K562 (cell line): Measurements from ENCODE around the gene DDOST. TPM values are rescaled to one million over a fixed set of nuclear protein-coding genes. Genes with fewer than 3 reads are reported as not detected.
A peak's percentile ranks its signal among the peaks of the same experiment; 100 is the strongest.

Experiments used
- ATAC-seq: fragments of 200-7000 bp; cut with Tn5 transposase; 3 replicates; pipeline ENCODE4 v1.9.1; 2020; ENCODE audit warnings: moderate library complexity
- BruUV-seq: library from RNA; stranded (reverse); fragments of 400-500 nt; replicated peaks from 2 replicates; lab custom pipeline; 2021; lab: Mats Ljungman, UMichigan
- CTCF ChIA-PET: fragments of 300-600 bp; formaldehyde crosslinking; extraction: SDS; loops from one replicate; lab custom pipeline; 2021; ENCODE audit warnings: low intra/inter-chr PET ratio; lab: Yijun Ruan, JAX
- POLR2A ChIA-PET: fragments of 300-600, 350-650 bp; sonication (Branson Sonifier 250); formaldehyde crosslinking; extraction: SDS; loops from one replicate; lab custom pipeline; 2021; ENCODE audit warnings: antibody characterized with exemption, inconsistent platforms; lab: Yijun Ruan, JAX
- DNase-seq, 4 experiments: peaks; one replicate each; pipeline versions ENCODE4 v3.0.0 to v3.0.0-alpha.2; 2011 to 2018; ENCODE audit warnings: low spot score in 3 of 4, mixed read lengths in 3 of 4; ENCODE audit errors: extremely low read depth in 1 of 4
- FAIRE-seq: peaks from 2 replicates; lab custom pipeline; 2011; peaks lifted over from hg19 to GRCh38; lab: Jason Lieb, UNC
- H2AFZ ChIP-seq: 2 replicates; pipeline ENCODE4 v1.6.0; 2011; ENCODE audit warnings: low read depth, low read length, control low read depth, inconsistent platforms
- H3K27ac ChIP-seq: fragments of 200-600 bp; 3 replicates; pipeline ENCODE4 v1.8.0; 2011; ENCODE audit warnings: low read depth, mild to moderate bottlenecking, control low read depth, inconsistent platforms, low read length, moderate library complexity, mixed read lengths; ENCODE audit errors: extremely low read depth
- H3K27me3 ChIP-seq, 2 experiments: fragments of 300-600 bp in 1 of 2; 2 replicates in 1 of 2; 3 replicates in 1 of 2; pipeline versions ENCODE4 v1.6.0 to v1.8.0; 2011; ENCODE audit warnings: inconsistent platforms in 2 of 2, low read length in 2 of 2, mild to moderate bottlenecking in 1 of 2, mixed read lengths in 1 of 2, moderate library complexity in 1 of 2; ENCODE audit not compliant: control insufficient read depth in 2 of 2, insufficient read depth in 2 of 2
- H3K36me3 ChIP-seq: fragments of 300-600 bp; 3 replicates; pipeline ENCODE4 v1.8.0; 2011; ENCODE audit warnings: mild to moderate bottlenecking, low read length, inconsistent platforms; ENCODE audit not compliant: control insufficient read depth, insufficient read depth
- H3K4me1 ChIP-seq, 2 experiments: fragments of 200-600 bp in 1 of 2; replicated peaks in 1 of 2; 2 replicates in 1 of 2; 3 replicates in 1 of 2; pipeline versions ENCODE4 v1.5.1 to v1.8.0; 2011; ENCODE audit warnings: inconsistent platforms in 2 of 2, low read length in 2 of 2, mild to moderate bottlenecking in 1 of 2, mixed read lengths in 1 of 2, moderate library complexity in 1 of 2; ENCODE audit not compliant: control insufficient read depth in 2 of 2, insufficient read depth in 2 of 2
- H3K4me2 ChIP-seq: 2 replicates; pipeline ENCODE4 v1.6.1; 2011; ENCODE audit warnings: low read length, control low read depth, inconsistent platforms, mixed read lengths; ENCODE audit not compliant: insufficient read depth
- H3K4me3 ChIP-seq: fragments of 200-600 bp; sonication (generic), shearing (Covaris generic); 2 replicates; pipeline ENCODE4 v1.5.1; 2016; ENCODE audit warnings: control low read depth, inconsistent platforms
- H3K79me2 ChIP-seq: fragments of 200-600 bp; 3 replicates; pipeline ENCODE4 v1.8.0; 2011; ENCODE audit warnings: low read length, inconsistent platforms; ENCODE audit not compliant: control insufficient read depth, insufficient read depth
- H3K9ac ChIP-seq, 2 experiments: 2 replicates each; pipeline versions ENCODE4 v1.6.0 to v1.6.1; 2011; ENCODE audit warnings: low read depth in 2 of 2, low read length in 2 of 2, control low read depth in 1 of 2, inconsistent platforms in 1 of 2, mild to moderate bottlenecking in 1 of 2, mixed read lengths in 1 of 2; ENCODE audit not compliant: insufficient read depth in 1 of 2
- H3K9me1 ChIP-seq: one replicate; pipeline ENCODE4 v1.6.0; 2011; ENCODE audit warnings: inconsistent platforms, mild to moderate bottlenecking, low read length, moderate library complexity; ENCODE audit not compliant: control insufficient read depth, insufficient read depth
- H3K9me3 ChIP-seq: replicated peaks from 2 replicates; pipeline ENCODE4 v1.5.1; 2011; ENCODE audit warnings: low read depth, low read length, inconsistent platforms; ENCODE audit not compliant: control insufficient read depth, insufficient read depth
- H4K20me1 ChIP-seq: replicated peaks from 2 replicates; pipeline ENCODE4 v1.6.1; 2011; ENCODE audit warnings: low read length, inconsistent platforms, mixed read lengths; ENCODE audit not compliant: control insufficient read depth, insufficient read depth
- BACH1 ChIP-seq: fragments of 200-800 bp; sonication (Bioruptor generic); IDR thresholded peaks from 2 replicates; pipeline ENCODE4 v1.6.1; 2016; ENCODE audit warnings: missing genetic modification characterization, missing compliant biosample characterization
- BMI1 ChIP-seq: fragments of 150-350 bp; IDR thresholded peaks from 2 replicates; pipeline ENCODE4 v1.6.1; 2014; ENCODE audit warnings: low read length
- CBFA2T3 ChIP-seq: fragments of 450-650 bp; IDR thresholded peaks from 2 replicates; pipeline ENCODE4 v1.6.1; 2017
- E2F1 ChIP-seq: sonication (generic); formaldehyde crosslinking; IDR thresholded peaks from 2 replicates; pipeline ENCODE4 v1.8.1; 2023; ENCODE audit warnings: mild to moderate bottlenecking, missing genetic modification reagents, moderate library complexity
- ESRRA ChIP-seq: fragments of 450-650 bp; IDR thresholded peaks from 2 replicates; pipeline ENCODE4 v1.6.1; 2014; ENCODE audit warnings: low read depth, mild to moderate bottlenecking, moderate library complexity, borderline replicate concordance
- HIVEP1 ChIP-seq: fragments of 250-450 bp; sonication (Bioruptor Pico); IDR thresholded peaks from 2 replicates; pipeline ENCODE4 v1.4.0; 2020; ENCODE audit warnings: mild to moderate bottlenecking
- JUND ChIP-seq, 2 experiments: IDR thresholded peaks; 2 replicates in 1 of 2; 3 replicates in 1 of 2; pipeline ENCODE4 v1.6.1; 2011; ENCODE audit warnings: borderline replicate concordance in 2 of 2, low read depth in 2 of 2, low read length in 2 of 2, improper control_type of control experiment in 1 of 2, missing biosample characterization in 1 of 2, missing genetic modification characterization in 1 of 2, missing genetic modification reagents in 1 of 2
- NR2C2 ChIP-seq, 2 experiments: fragments of 200-800 bp in 1 of 2; sonication (Bioruptor generic) in 1 of 2; sonication (generic) in 1 of 2; formaldehyde crosslinking in 1 of 2; IDR thresholded peaks; 2 replicates each; pipeline versions ENCODE4 v1.6.1 to v1.8.0; 2016 to 2022; ENCODE audit warnings: mild to moderate bottlenecking in 1 of 2, missing compliant biosample characterization in 1 of 2, missing genetic modification characterization in 1 of 2, missing genetic modification reagents in 1 of 2
- WHSC1 ChIP-seq: IDR thresholded peaks from one replicate; pipeline ENCODE4 v1.6.1; 2012; ENCODE audit warnings: low read length, control low read depth, inconsistent platforms
- ZBTB1 ChIP-seq: sonication (generic); formaldehyde crosslinking; IDR thresholded peaks from 2 replicates; pipeline ENCODE4 v1.8.1; 2023; ENCODE audit warnings: missing genetic modification reagents, low read depth, mild to moderate bottlenecking, borderline replicate concordance
- ZFP36 ChIP-seq: fragments of 150-350 bp; IDR thresholded peaks from 2 replicates; pipeline ENCODE4 v1.6.1; 2018; ENCODE audit warnings: low read length, low read depth; ENCODE audit not compliant: partially characterized antibody
- ZFP91 ChIP-seq: sonication (generic); formaldehyde crosslinking; IDR thresholded peaks from 2 replicates; pipeline ENCODE4 v1.8.0; 2022; ENCODE audit warnings: mild to moderate bottlenecking, missing genetic modification reagents
- ZNF224 ChIP-seq: sonication (generic); formaldehyde crosslinking; IDR thresholded peaks from 2 replicates; pipeline ENCODE4 v1.8.0; 2022; ENCODE audit warnings: mild to moderate bottlenecking, missing genetic modification reagents
- WGBS: fragments of 100-300 bp; shearing (Covaris generic); methylation state at CpG from one replicate; pipeline ENCODE4 v1.1.6; 2016; ENCODE audit warnings: low coverage, mixed read lengths; ENCODE audit not compliant: insufficient coverage; ENCODE audit errors: missing lambda C conversion rate; 5-methylcytosine and 5-hydroxymethylcytosine counted together
- in situ Hi-C: fragments of 300-500 bp; cut with MboI; formaldehyde crosslinking; loops from 4 replicates; pipeline ENCODE4 v1.15.0; 2018; ENCODE audit warnings: inconsistent platforms, mixed read lengths
- intact Hi-C: fragments of 100-400 bp; cut with micrococcal nuclease; formaldehyde crosslinking; loops from 2 replicates; pipeline ENCODE4 v1.14.2; 2022
- polyA plus RNA-seq, 8 experiments: library from polyadenylated mRNA; depleted of rRNA in 4 of 8; stranded (reverse) in 5 of 8; unstranded in 3 of 8; fragments of >200 nt; fragmentation: Nextera tagmentation in 2 of 8; fragmentation: Illumina TruSeq in 1 of 8; extraction: Ambion mirVana in 2 of 8; extraction: Trizol in 1 of 8; gene quantifications; 2 replicates each; pipeline versions ENCODE4 v1.2.1 to v1.2.3, GENCODE V29; 2011 to 2014; ENCODE audit warnings: inconsistent platforms in 1 of 8, missing spikeins in 1 of 8
- total RNA-seq, 7 experiments: library from RNA; depleted of rRNA in 6 of 7; stranded (reverse); fragments of >200 nt in 6 of 7; fragmentation: Illumina TruSeq in 2 of 7; extraction: Trizol in 2 of 7; gene quantifications; 2 replicates each; pipeline versions ENCODE4 v1.2.1 to v1.2.3, GENCODE V29; 2011 to 2021; ENCODE audit warnings: low replicate concordance in 1 of 7

DDOST gene
- total and polyA plus RNA-seq, 9 of the 15 experiments (the other 6 are each of a cell fraction or from before 2014, with no cell fraction given): 173 to 306 (median 222) TPM

GRCh38 chr1:20705203-20705755 lies 44.1 kb upstream of the DDOST start (continued):
- TF ChIP-seq ZFP91 (CRISPR knock-in tag) (no peak), HIVEP1 (CRISPR knock-in tag) (no peak), CBFA2T3 (0 out of 2 replicates have a peak, but pooled peaks have one; percentile 20), WHSC1 (no peak), ZNF224 (CRISPR knock-in tag) (no peak), JUND (IDR thresholded peaks at IDR 0.05; ENCODE audit: borderline replicate concordance, low read depth, low read length) (peak; percentile 35; the same call in 1 of the 2 replicates), JUND (tag; IDR thresholded peaks at IDR 0.05; ENCODE audit: borderline replicate concordance, low read depth, low read length) (peak; percentile 36; the same call in 1 of the 3 replicates)
- TF ChIP-seq, all 486 proteins: peak for 6

GRCh38 chr1:20704390-20705202 lies 43.4 kb upstream of the DDOST start:
- CTCF ChIA-PET: no interaction called here
- no peak for FAIRE-seq
- POLR2A ChIA-PET: interaction anchor here (0.7 to 1.3 kb wide), 4 partner anchors 8 to 179 kb away, joined by 3 read pairs; no protein-coding TSS in a partner anchor
- TF ChIP-seq NR2C2 (CRISPR knock-in tag; IDR thresholded peaks at IDR 0.05) (no peak), NR2C2 (tag; IDR thresholded peaks at IDR 0.05) (no peak), ZBTB1 (CRISPR knock-in tag) (no peak), E2F1 (CRISPR knock-in tag) (no peak), ZFP36 (peak; percentile 41), ESRRA (peak; percentile 75), BMI1 (no peak), BACH1 (tag) (no peak)

More at GRCh38 chr1:20704390-20705202, 43.4 kb upstream of the DDOST start:
- Histone ChIP-seq H3K27me3 (peaks cover 2 to 24% of the 10 kb centered on the region in 2 experiments; a peak in 3 of 5 replicates), H2AFZ (no peak overlapping the region), H3K9me1 (peaks cover 1% of the 10 kb centered on the region), H4K20me1 (peaks cover 5% of the 10 kb centered on the region; the same call in 1 of the 2 replicates), H3K79me2 (no peaks in the 10 kb centered on the region), H3K36me3 (no peaks in the 10 kb centered on the region), H3K9ac (no peak overlapping the region), H3K4me1 (peaks cover 0 to 14% of the 10 kb centered on the region in 2 experiments; a peak in 3 of 5 replicates), H3K4me2 (no peak overlapping the region), H3K9me3 (no peaks in the 10 kb centered on the region; the same call in 1 of the 2 replicates), H3K27ac (no peak overlapping the region), H3K4me3 (no peak overlapping the region)
- DNase-seq (no peak), ATAC-seq (no peak)
- in situ Hi-C loops (loop anchor here (10.0 kb wide), 1 partner anchor 660 kb away; no protein-coding TSS in a partner anchor), intact Hi-C loops (no loop called here)
- no TSS peak for BruUV-seq
- WGBS: 54% methylated on average over 41 of the region's 41 CpGs
